ENCODE data around the gene OBP2B.
"Not testable (repeated sequence)": the region's sequence is repeated elsewhere in the genome, so short reads cannot be mapped to it uniquely, and the experiment has no call there.

Gene OBP2B

DNA sequence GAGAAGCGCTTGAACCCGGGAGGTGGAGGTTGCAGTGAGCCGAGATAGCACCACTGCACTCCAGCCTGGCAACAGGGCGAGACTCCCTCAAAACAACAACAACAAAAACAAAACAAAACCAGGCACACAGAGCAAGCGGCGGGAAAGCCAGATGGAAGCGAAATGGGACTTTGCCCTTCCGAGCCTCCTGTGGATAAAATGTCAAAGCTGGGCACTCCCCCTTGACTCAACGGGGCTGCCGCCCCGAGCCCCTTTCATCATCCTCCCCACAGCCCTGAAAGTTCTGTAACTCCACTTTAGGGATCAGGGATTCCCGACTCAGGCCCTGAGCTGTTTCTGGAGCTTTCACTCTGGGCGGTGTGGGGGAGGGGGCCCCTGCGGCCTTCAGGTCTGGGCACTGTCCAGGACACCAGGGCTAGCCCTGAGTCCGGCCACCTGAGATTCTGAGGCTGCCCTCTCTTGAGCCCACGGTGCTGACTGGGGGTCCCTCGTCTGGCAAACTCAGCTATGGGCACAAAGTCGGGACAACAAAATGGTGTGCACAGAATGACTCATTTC lies 30.6 kb upstream of the OBP2B start:
- peak overlapping the region; percentile 69 to 75 for H3K4me3 ChIP-seq (ENCODE audit: low read length in 2 of 2)
- peak overlapping the region in 1 of 2 donors; percentile 70 for H3K9ac ChIP-seq (ENCODE audit: low read depth in 1 of 2, low read length in 2 of 2)
- no peaks in the 10 kb centered on the region for H3K9me3 ChIP-seq (ENCODE audit: control insufficient read depth in 2 of 2, low read length in 2 of 2)
- peaks cover 4 to 24% of the 10 kb centered on the region in 2 donors for H3K4me1 ChIP-seq (ENCODE audit: control insufficient read depth in 2 of 2, insufficient read depth in 2 of 2, low read length in 2 of 2)
- H3K27ac ChIP-seq (ENCODE audit: low read depth in 2 of 2, low read length in 2 of 2) = peak overlapping the region; percentile 85
- H3K36me3 ChIP-seq (ENCODE audit: control insufficient read depth in 2 of 2, insufficient read depth in 2 of 2, low read length in 2 of 2) = no peaks in the 10 kb centered on the region
- no peaks in the 10 kb centered on the region for H3K27me3 ChIP-seq (ENCODE audit: control insufficient read depth in 2 of 2, insufficient read depth in 2 of 2, low read length in 2 of 2)

DNA sequence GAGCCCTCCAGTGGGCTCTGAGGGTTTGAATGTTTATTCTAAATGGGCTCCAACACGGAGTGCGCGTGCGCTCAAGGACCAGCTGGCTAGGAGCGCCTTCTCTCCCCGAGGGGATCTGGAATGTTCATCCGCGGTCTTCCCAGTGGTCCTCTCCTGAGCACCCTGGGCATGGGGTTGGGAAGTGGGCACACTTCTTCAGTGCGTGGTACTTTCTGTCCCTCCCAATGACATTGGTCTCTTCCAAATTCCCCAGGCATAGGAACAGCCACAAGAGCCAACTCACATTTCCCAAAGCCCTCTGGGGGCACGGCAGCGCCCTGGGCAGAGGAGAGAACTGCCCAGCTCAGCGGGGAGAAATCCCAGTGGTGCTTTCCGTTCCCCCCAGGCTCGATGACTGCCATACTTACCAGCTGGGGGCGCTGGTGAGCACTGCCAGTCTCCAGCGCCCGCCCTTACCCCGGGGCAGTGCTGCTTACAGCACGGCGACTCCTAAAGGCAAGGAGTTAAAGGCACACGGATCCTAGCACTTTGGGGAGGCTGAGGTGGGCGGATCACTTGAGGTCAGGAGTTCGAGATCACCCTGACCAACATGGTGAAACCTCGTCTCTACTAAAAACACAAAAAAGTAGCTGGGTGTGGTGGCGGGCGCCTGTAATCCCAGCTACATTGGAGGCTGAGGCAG lies 29.9 kb upstream of the OBP2B start:
- H3K27me3 ChIP-seq (ENCODE audit: control insufficient read depth in 2 of 2, insufficient read depth in 2 of 2, low read length in 2 of 2) = no peaks in the 10 kb centered on the region
- no peaks in the 10 kb centered on the region for H3K36me3 ChIP-seq (ENCODE audit: control insufficient read depth in 2 of 2, insufficient read depth in 2 of 2, low read length in 2 of 2)
- peak overlapping the region; percentile 56 to 70 for H3K9ac ChIP-seq (ENCODE audit: low read depth in 1 of 2, low read length in 2 of 2)
- peaks cover 4 to 24% of the 10 kb centered on the region in 2 donors for H3K4me1 ChIP-seq (ENCODE audit: control insufficient read depth in 2 of 2, insufficient read depth in 2 of 2, low read length in 2 of 2)
- peak overlapping the region; percentile 69 to 75 for H3K4me3 ChIP-seq (ENCODE audit: low read length in 2 of 2)
- peak overlapping the region; percentile 85 for H3K27ac ChIP-seq (ENCODE audit: low read depth in 2 of 2, low read length in 2 of 2)
- no peaks in the 10 kb centered on the region for H3K9me3 ChIP-seq (ENCODE audit: control insufficient read depth in 2 of 2, low read length in 2 of 2)

DNA sequence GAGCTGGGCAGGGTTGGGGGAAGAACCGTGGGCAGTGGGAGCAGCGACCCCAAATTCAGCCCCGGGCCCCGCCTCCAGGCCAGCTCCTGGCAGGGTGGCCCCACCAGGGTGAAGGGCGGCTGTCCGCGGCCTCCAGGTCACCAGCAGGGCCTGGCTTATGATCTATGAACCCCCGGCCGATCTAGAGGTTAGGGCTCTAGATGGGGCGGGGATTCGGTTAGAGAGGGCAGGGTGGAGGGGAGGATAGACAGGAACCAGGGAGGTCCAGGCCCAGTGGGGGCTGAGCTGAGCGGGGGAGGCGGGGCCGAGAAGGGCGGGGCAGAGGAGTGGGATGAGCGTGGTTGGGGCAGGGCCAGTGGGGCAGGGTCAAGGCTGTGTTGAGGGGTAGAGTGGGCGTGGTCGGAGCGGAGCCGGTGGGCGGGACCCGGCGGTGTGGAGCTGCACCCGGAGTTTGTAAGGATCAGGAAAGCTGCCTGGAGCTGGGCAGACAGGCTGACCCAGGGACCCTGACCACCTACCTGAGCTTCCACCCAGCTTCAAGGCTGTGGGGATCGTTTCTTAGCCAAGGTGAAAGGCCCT lies 29.3 kb upstream of the OBP2B start:
- no peaks in the 10 kb centered on the region for H3K36me3 ChIP-seq (ENCODE audit: control insufficient read depth in 2 of 2, insufficient read depth in 2 of 2, low read length in 2 of 2)
- peak overlapping the region; percentile 56 to 70 for H3K9ac ChIP-seq (ENCODE audit: low read depth in 1 of 2, low read length in 2 of 2)
- H3K9me3 ChIP-seq (ENCODE audit: control insufficient read depth in 2 of 2, low read length in 2 of 2) = no peaks in the 10 kb centered on the region
- H3K4me1 ChIP-seq (ENCODE audit: control insufficient read depth in 2 of 2, insufficient read depth in 2 of 2, low read length in 2 of 2) = peaks cover 4 to 24% of the 10 kb centered on the region in 2 donors
- no peaks in the 10 kb centered on the region for H3K27me3 ChIP-seq (ENCODE audit: control insufficient read depth in 2 of 2, insufficient read depth in 2 of 2, low read length in 2 of 2)
- peak overlapping the region; percentile 69 to 75 for H3K4me3 ChIP-seq (ENCODE audit: low read length in 2 of 2)
- H3K27ac ChIP-seq (ENCODE audit: low read depth in 2 of 2, low read length in 2 of 2) = peak overlapping the region; percentile 85

DNA sequence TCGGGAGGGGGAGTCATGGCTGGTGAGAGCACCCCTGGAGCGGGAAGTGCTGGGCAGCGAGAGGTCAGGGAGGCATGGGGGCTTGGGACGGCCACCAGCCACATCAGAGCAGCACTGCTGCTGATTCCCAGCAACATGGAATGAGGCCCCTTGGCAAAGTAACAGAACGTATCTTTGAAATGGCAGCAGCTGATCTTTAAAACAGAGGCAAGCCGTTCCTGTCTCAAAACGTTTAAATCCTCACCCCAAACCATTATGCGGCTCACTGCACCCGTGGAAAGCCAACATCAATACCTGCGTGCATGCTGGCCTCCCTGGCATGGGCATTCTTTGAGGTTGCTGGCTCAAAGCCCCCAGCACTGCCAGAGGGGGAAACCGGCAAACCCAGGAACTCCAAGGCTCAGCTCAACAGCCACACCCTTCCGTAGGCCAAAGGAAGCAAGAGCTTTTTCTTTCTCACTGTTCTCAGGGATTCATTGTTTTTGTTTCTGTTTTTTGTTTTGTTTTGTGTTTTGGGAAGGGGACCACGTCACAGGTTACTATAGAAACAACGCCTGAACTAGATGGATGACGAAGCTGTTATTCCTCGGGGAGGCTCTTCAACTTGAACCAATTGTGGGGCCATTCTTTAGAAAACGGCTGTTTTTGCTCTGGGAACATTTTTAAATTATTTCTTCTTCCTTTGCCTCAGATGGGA lies 28.1 kb upstream of the OBP2B start:
- no peaks in the 10 kb centered on the region for H3K36me3 ChIP-seq (ENCODE audit: control insufficient read depth in 2 of 2, insufficient read depth in 2 of 2, low read length in 2 of 2)
- H3K27ac ChIP-seq (ENCODE audit: low read depth in 2 of 2, low read length in 2 of 2) = peak overlapping the region; percentile 85
- H3K4me3 ChIP-seq (ENCODE audit: low read length in 2 of 2) = no peak overlapping the region
- H3K9me3 ChIP-seq (ENCODE audit: control insufficient read depth in 2 of 2, low read length in 2 of 2) = no peaks in the 10 kb centered on the region
- no peak overlapping the region for H3K9ac ChIP-seq (ENCODE audit: low read depth in 1 of 2, low read length in 2 of 2)
- peaks cover 4 to 27% of the 10 kb centered on the region in 2 donors for H3K4me1 ChIP-seq (ENCODE audit: control insufficient read depth in 2 of 2, insufficient read depth in 2 of 2, low read length in 2 of 2)
- H3K27me3 ChIP-seq (ENCODE audit: control insufficient read depth in 2 of 2, insufficient read depth in 2 of 2, low read length in 2 of 2) = no peaks in the 10 kb centered on the region

DNA sequence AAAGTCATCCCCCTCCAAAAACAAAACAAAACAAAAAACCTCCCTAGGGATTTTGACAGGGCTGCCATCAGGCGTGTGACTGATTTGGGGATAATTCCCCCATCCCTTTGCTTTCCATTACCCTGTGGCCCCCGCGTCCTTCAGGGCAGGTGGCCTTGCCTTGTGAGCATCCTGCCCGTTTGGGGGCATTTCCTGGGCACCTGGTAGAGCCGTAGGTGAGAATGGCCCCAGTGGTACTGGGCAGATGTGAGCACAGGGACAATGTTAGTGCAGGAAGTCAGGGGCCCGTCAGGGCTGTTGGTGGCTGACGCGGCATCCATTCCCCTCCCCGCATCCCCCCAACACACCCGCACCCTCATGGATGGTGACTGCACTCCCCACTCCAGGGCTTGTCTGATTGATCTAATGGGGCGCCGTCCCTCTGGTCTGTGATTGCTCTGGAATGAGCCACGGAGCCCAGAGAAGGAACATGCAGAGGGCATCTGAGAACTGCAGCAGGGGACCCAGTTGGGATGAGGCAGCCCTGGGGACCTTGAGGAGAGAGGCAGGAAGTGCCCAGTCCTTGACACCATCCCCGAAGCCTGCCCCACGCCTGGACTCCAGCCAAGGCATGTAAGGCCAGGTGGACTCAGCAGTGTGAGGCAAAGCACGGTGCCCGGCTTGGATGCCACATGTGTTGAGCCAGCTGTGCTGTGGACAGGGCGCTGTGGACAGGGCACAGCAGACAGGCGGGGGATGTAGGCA lies 27.4 kb upstream of the OBP2B start:
- H3K9ac ChIP-seq (ENCODE audit: low read depth in 1 of 2, low read length in 2 of 2); H3K27me3 ChIP-seq (ENCODE audit: control insufficient read depth in 2 of 2, insufficient read depth in 2 of 2, low read length in 2 of 2); H3K4me3 ChIP-seq (ENCODE audit: low read length in 2 of 2); H3K9me3 ChIP-seq (ENCODE audit: control insufficient read depth in 2 of 2, low read length in 2 of 2); H3K36me3 ChIP-seq (ENCODE audit: control insufficient read depth in 2 of 2, insufficient read depth in 2 of 2, low read length in 2 of 2): not testable (repeated sequence)
- H3K27ac ChIP-seq (ENCODE audit: low read depth in 2 of 2, low read length in 2 of 2) = peak overlapping the region; percentile 57 to 85
- peaks cover 4 to 28% of the 10 kb centered on the region in 2 donors for H3K4me1 ChIP-seq (ENCODE audit: control insufficient read depth in 2 of 2, insufficient read depth in 2 of 2, low read length in 2 of 2)

DNA sequence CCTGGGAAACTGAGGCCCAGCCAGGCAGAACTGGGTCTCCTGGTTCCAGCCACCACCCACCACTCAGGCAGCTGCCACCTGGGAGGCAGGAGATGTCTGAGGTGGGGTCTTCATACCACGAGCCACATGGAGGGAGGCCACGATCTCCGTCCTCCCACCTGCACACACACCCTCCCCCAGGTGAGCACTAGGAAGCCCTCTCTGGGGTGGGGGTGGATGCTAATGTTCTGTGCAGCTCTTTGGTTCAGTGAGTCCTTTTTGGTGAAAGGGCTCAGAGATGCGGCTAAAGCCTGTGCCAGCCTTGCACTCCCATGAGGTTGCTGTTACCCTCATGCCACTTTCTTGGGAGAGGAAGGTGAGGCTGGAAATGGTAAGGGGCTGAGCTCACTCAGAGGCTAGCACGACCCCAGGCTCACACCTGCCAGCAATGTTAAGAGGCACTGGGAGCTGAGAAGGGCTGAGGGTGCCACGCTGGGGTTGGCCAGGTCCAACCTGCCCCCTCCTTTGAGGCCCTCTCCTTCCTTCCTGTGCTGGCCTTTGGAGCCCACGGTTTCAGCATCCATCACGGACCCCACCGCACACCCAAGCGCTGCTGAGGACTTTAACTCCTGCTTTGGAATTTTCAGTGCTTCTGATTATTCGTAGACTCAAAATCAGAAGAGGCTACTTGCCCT lies 26.6 kb upstream of the OBP2B start:
- Histone ChIP-seq H3K9ac (ENCODE audit: low read depth in 1 of 2, low read length in 2 of 2) (no peak overlapping the region), H3K27ac (ENCODE audit: low read depth in 2 of 2, low read length in 2 of 2) (no peak overlapping the region)

DNA sequence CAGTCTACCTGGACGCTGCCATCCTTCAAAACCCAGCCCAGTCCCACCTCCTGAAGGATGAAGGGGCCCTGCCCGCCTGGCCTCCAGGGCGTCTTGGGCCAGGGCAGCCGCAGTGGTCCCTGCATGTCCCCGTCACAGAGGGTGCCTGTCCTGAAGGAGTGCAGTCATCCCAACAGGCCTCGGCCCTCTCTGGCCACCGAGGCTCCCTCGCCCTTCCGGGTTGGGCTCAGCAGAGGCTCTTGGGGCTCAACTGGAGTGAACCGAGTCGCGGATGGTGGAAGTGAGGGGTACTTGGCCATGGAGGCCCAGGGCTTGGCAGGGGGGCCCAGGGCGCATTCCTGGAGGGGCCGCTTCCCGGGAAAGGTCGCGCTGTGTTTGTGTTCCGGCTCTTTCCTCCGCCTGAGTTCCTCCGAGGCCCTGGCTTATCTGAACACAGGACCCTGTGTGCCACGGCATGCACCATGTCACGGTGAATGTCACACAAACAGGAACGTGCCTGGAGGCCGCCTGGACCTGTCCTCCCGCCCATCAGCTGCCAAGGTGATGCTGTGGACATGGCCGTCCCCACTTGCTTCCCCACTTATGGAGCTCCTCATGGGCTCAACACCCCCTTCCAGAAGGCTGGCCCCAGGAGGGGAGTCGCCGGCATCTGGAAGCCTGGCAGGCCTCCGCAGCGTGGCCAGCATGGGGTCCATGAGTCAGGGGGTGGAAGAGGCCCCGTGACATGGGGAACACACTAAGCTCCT lies 25.7 kb upstream of the OBP2B start:
- no peaks in the 10 kb centered on the region for H3K36me3 ChIP-seq (ENCODE audit: control insufficient read depth in 2 of 2, insufficient read depth in 2 of 2, low read length in 2 of 2)
- no peaks in the 10 kb centered on the region for H3K27me3 ChIP-seq (ENCODE audit: control insufficient read depth in 2 of 2, insufficient read depth in 2 of 2, low read length in 2 of 2)
- peaks cover 4 to 21% of the 10 kb centered on the region in 2 donors for H3K4me1 ChIP-seq (ENCODE audit: control insufficient read depth in 2 of 2, insufficient read depth in 2 of 2, low read length in 2 of 2)
- H3K27ac ChIP-seq (ENCODE audit: low read depth in 2 of 2, low read length in 2 of 2) = no peak overlapping the region
- no peak overlapping the region for H3K9ac ChIP-seq (ENCODE audit: low read depth in 1 of 2, low read length in 2 of 2)
- H3K4me3 ChIP-seq (ENCODE audit: low read length in 2 of 2) = no peak overlapping the region
- H3K9me3 ChIP-seq (ENCODE audit: control insufficient read depth in 2 of 2, low read length in 2 of 2) = no peaks in the 10 kb centered on the region

More for the DNA sequence above, 26.6 kb upstream of the OBP2B start:
- H3K4me1 ChIP-seq (ENCODE audit: control insufficient read depth in 2 of 2, insufficient read depth in 2 of 2, low read length in 2 of 2) = peaks cover 4 to 28% of the 10 kb centered on the region in 2 donors
- no peaks in the 10 kb centered on the region for H3K9me3 ChIP-seq (ENCODE audit: control insufficient read depth in 2 of 2, low read length in 2 of 2)
- no peak overlapping the region for H3K4me3 ChIP-seq (ENCODE audit: low read length in 2 of 2)
- no peaks in the 10 kb centered on the region for H3K36me3 ChIP-seq (ENCODE audit: control insufficient read depth in 2 of 2, insufficient read depth in 2 of 2, low read length in 2 of 2)
- H3K27me3 ChIP-seq (ENCODE audit: control insufficient read depth in 2 of 2, insufficient read depth in 2 of 2, low read length in 2 of 2) = no peaks in the 10 kb centered on the region

DNA sequence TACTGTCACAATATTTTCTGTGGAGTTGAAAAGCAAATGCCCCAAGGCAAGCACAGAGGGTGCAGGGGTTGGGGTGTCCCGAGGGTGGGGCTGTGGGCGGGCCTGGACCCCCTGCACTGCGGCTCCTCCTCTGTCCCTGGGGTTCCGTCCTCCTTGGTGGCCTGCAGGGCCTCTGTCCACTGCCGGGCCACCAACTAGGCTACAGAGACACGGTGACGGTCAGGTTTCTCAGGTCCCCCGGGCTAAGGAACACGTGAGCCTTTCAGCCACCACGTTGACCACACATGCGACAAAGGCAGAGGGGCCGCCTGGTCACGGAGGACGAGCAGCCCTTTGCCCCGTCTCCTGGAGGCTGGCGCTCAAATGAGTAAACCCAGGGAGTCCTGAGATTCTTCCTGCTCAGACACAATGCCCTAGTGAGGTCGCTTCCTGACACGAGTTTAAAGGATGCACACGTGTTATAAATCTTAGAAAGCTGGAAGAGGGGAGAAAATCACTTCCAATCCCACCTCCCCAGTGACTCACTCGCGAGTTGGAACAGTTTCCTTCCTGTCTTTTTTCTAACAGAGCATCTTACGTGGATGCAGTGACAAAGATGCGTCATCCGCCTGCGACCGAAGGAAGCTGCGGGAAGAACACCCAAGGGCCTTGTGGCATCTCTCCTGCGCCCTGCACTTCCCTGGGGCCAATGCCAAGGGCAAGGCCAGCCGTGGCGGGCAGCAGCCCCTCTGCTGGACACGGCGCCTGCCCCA lies 24.8 kb upstream of the OBP2B start:
- no peak overlapping the region for H3K9ac ChIP-seq (ENCODE audit: low read depth in 1 of 2, low read length in 2 of 2)

More for the DNA sequence above, 24.8 kb upstream of the OBP2B start:
- Histone ChIP-seq H3K4me1 (ENCODE audit: control insufficient read depth in 2 of 2, insufficient read depth in 2 of 2, low read length in 2 of 2) (peaks cover 3 to 12% of the 10 kb centered on the region in 2 donors), H3K36me3 (ENCODE audit: control insufficient read depth in 2 of 2, insufficient read depth in 2 of 2, low read length in 2 of 2) (no peaks in the 10 kb centered on the region), H3K27me3 (ENCODE audit: control insufficient read depth in 2 of 2, insufficient read depth in 2 of 2, low read length in 2 of 2) (no peaks in the 10 kb centered on the region), H3K9me3 (ENCODE audit: control insufficient read depth in 2 of 2, low read length in 2 of 2) (no peaks in the 10 kb centered on the region), H3K27ac (ENCODE audit: low read depth in 2 of 2, low read length in 2 of 2) (no peak overlapping the region), H3K4me3 (ENCODE audit: low read length in 2 of 2) (no peak overlapping the region)
